Esophagus squamous epithelium (tissue), 4 donors: Measurements from ENCODE around the gene MAD1L1.

Experiments used
- POLR2A ChIP-seq, 4 donors: fragments of 450-650 bp; IDR thresholded peaks; one replicate each; pipeline ENCODE4 v1.6.1; 2017; ENCODE audit warnings: antibody characterized with exemption in 4 of 4, mild to moderate bottlenecking in 4 of 4, moderate library complexity in 3 of 4
- TF ChIP-seq, protein P1 (sequence below), 6 experiments: fragments of 450-650 bp in 4 of 6; fragments of 200-600 bp in 2 of 6; sonication (generic) in 2 of 6; IDR thresholded peaks; one replicate each; pipeline ENCODE4 v1.5.1; 2016 to 2019; ENCODE audit warnings: antibody characterized with exemption in 6 of 6, mild to moderate bottlenecking in 4 of 6, moderate library complexity in 4 of 6

GRCh38 chr7:1823376-1824150 lies 409.2 kb downstream of the MAD1L1 start:
- TF ChIP-seq, protein P1, sequence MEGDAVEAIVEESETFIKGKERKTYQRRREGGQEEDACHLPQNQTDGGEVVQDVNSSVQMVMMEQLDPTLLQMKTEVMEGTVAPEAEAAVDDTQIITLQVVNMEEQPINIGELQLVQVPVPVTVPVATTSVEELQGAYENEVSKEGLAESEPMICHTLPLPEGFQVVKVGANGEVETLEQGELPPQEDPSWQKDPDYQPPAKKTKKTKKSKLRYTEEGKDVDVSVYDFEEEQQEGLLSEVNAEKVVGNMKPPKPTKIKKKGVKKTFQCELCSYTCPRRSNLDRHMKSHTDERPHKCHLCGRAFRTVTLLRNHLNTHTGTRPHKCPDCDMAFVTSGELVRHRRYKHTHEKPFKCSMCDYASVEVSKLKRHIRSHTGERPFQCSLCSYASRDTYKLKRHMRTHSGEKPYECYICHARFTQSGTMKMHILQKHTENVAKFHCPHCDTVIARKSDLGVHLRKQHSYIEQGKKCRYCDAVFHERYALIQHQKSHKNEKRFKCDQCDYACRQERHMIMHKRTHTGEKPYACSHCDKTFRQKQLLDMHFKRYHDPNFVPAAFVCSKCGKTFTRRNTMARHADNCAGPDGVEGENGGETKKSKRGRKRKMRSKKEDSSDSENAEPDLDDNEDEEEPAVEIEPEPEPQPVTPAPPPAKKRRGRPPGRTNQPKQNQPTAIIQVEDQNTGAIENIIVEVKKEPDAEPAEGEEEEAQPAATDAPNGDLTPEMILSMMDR (IDR thresholded peaks at IDR 0.05): no peak
- no peak for TF ChIP-seq POLR2A (IDR thresholded peaks at IDR 0.05)
